ENCODE measurements around the gene RBMS2.
A peak's percentile ranks its signal among the peaks of the same experiment; 100 is the strongest.

RBMS2 gene

DNA sequence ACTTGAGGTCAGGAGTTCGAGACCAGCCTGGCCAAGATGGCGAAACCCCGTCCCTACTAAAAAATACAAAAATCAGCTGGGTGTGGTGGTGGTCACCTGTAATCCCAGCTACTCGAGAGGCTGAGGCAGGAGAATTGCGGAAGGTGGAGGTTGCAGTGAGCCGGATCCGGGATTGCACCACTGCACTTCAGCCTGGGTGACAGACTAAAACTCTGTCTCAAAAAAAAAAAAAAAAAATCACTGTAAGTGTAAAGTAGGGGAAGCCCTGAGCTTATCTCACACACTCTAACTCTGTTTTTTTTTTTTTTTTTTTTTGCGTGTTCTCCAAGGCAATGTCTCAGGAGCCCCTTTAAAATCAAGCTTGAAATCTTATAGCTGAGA is 421 bp upstream of the RBMS2 start:
- Mint-ChIP-seq H3K4me1 (peaks cover 17% of the 10 kb centered on the region), H3K4me3 (peak overlapping the region; percentile 87), H3K9me3 (no peaks in the 10 kb centered on the region), H3K27me3 (no peaks in the 10 kb centered on the region), H3K27ac (ENCODE audit: low read depth) (peak overlapping the region; percentile 96), H3K36me3 (ENCODE audit: insufficient read depth) (peaks cover 8% of the 10 kb centered on the region)
- DNase-seq (ENCODE audit: low spot score in 2 of 2) (no peak), ATAC-seq (replicated peaks; ENCODE audit: extremely low read depth, poor library complexity, severe bottlenecking) (peak; percentile 66)

DNA sequence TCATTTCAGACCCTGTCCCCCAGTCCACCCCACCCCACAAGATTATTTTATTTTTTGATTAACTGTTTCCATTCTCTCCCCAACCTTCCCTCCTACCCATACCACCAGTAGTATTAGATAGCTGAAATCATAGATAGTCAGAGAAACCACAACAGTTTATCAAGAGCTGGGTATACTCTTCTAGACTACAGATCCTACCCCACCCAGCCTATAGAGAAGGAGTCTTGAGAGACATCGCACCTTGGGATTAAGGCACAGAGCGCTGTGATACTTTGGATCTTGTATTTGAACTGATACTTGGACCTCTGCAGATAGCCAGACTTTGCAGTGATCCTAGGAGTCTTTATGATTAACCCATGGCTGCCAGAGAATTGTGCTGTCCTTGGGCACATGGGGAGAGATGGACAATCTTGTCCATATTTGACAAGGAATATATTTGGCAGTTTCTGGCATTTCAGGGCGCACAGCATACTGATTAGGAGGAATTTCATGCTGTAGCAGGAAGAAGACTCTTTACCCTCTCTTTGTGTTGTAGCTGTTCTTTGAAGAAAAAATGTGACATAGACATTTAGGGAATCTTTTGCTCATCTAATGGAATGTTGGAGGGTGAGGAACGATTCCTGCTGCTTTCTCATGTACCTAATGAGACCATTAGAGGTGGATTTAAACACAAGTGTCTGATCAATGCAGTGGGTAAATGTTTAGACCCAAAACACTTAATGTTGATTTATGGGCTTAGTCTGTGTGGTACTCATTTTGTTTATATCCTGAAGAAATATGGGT is 982 bp downstream of the RBMS2 start:
- Mint-ChIP-seq H3K27ac (ENCODE audit: low read depth) (peak overlapping the region; percentile 96), H3K4me3 (peak overlapping the region; percentile 87), H3K36me3 (ENCODE audit: insufficient read depth) (peaks cover 8% of the 10 kb centered on the region), H3K27me3 (no peaks in the 10 kb centered on the region), H3K9me3 (no peaks in the 10 kb centered on the region), H3K4me1 (peaks cover 17% of the 10 kb centered on the region)
- DNase-seq (ENCODE audit: low spot score in 2 of 2) (no peak), ATAC-seq (replicated peaks; ENCODE audit: extremely low read depth, poor library complexity, severe bottlenecking) (no peak)

DNA sequence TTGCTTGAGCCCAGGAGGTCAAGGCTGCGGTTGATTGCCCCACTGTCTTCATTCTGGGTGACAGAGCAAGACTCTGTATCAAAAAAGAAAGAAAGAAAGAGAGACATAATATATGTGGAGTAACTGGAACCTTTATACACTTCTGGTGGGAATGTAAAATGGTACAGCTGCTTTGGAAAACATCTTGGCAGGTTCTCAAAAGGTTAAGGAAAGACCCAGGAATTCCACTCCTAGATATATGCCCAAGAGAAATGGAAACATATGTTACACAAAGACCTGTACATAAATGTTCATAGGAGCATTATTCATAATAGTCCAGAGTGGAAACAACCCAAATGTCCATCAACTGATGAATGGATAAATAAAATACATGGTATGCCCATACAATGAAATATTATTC is 7.2 kb downstream of the RBMS2 start:
- no peaks in the 10 kb centered on the region for H3K9me3 Mint-ChIP-seq
- no peak for ATAC-seq (replicated peaks; ENCODE audit: extremely low read depth, poor library complexity, severe bottlenecking)
- DNase-seq (ENCODE audit: low spot score in 2 of 2) = no peak
- no peak overlapping the region for H3K27ac Mint-ChIP-seq (ENCODE audit: low read depth)
- no peaks in the 10 kb centered on the region for H3K36me3 Mint-ChIP-seq (ENCODE audit: insufficient read depth)
- H3K4me1 Mint-ChIP-seq = no peaks in the 10 kb centered on the region
- no peaks in the 10 kb centered on the region for H3K27me3 Mint-ChIP-seq
- H3K4me3 Mint-ChIP-seq = no peak overlapping the region

DNA sequence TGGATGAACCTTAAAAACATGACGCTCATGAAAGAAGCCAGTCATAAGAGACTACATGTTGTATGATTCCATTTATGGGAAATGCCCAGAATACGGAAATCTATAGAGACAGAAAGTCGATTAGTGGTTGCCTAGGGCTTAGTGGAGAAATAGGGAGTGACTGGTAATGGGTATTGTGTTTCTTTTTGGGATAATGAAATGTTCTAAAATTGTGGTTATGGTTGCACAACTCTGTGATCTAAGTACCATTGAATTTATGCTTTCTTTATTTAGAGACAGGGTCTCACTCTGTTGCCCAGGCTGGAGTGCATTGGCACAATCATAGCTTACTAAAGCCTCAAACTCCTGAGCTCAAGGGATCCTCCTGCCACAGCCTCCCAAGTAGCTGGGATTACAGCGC is 8.0 kb downstream of the RBMS2 start:
- DNase-seq (ENCODE audit: low spot score in 2 of 2) = no peak
- Mint-ChIP-seq H3K36me3 (ENCODE audit: insufficient read depth) (no peaks in the 10 kb centered on the region), H3K27me3 (no peaks in the 10 kb centered on the region), H3K27ac (ENCODE audit: low read depth) (no peak overlapping the region), H3K4me3 (no peak overlapping the region), H3K4me1 (no peaks in the 10 kb centered on the region), H3K9me3 (no peaks in the 10 kb centered on the region)
- ATAC-seq (replicated peaks; ENCODE audit: extremely low read depth, poor library complexity, severe bottlenecking) = no peak

DNA sequence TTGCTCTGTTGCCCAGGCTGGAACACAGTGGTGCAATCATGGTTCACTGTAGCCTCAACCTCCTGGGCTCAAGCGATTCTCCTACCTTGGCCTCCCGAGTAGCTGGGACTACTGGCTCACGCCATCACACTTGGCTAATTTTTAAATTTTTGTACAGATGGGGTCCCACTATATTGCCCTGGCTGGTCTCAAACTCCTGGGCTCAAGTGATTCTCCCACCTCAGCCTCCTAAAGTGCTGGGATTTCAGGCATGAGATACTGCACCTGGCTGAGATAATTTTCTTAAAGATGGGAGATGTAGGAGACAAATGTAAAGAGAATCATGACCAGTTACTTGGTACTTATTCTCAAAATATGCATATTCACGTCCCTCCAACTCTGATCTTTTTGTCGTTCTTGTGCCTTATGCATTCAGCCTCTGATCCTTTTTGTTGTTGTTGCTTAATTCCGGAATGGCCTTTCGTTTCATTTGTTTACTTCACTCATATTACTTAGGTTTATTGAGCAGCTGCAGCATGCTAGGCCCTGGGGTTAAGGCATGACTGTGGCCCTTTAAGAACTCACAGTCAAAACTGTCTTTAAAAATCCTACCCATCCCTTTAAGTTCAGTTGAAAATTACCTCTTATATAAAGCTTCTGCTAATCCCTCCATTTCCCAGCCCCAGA is 8.9 kb downstream of the RBMS2 start:
- Mint-ChIP-seq H3K36me3 (ENCODE audit: insufficient read depth) (no peaks in the 10 kb centered on the region), H3K4me1 (no peaks in the 10 kb centered on the region), H3K4me3 (no peak overlapping the region), H3K27me3 (no peaks in the 10 kb centered on the region), H3K27ac (ENCODE audit: low read depth) (no peak overlapping the region), H3K9me3 (no peaks in the 10 kb centered on the region)
- DNase-seq (ENCODE audit: low spot score in 2 of 2) (no peak), ATAC-seq (replicated peaks; ENCODE audit: extremely low read depth, poor library complexity, severe bottlenecking) (no peak)

DNA sequence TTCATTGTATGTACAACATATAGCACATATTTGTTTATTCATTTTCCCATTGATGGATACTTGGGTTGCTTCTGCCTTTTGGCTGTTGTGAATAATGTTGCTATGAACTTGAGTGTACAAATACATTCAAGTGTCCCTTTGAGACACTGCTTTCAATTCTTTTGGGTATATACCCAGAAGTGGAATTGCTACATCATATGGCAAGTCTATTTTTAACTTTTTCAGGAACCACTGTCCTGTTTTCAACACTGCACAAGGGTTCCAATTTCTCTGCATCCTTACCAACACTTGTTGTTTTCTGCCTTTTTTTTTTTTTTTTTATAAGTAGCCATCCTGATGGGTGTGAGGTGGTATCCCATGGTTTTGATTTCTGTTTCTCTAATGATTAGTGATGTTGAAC is 15.9 kb downstream of the RBMS2 start:
- no peak overlapping the region for H3K27ac Mint-ChIP-seq (ENCODE audit: low read depth)
- H3K9me3 Mint-ChIP-seq = no peaks in the 10 kb centered on the region
- ATAC-seq (replicated peaks; ENCODE audit: extremely low read depth, poor library complexity, severe bottlenecking) = no peak
- H3K4me3 Mint-ChIP-seq = no peak overlapping the region
- peaks cover 2% of the 10 kb centered on the region for H3K36me3 Mint-ChIP-seq (ENCODE audit: insufficient read depth)
- DNase-seq (ENCODE audit: low spot score in 2 of 2) = no peak
- H3K27me3 Mint-ChIP-seq = no peaks in the 10 kb centered on the region
- no peaks in the 10 kb centered on the region for H3K4me1 Mint-ChIP-seq

DNA sequence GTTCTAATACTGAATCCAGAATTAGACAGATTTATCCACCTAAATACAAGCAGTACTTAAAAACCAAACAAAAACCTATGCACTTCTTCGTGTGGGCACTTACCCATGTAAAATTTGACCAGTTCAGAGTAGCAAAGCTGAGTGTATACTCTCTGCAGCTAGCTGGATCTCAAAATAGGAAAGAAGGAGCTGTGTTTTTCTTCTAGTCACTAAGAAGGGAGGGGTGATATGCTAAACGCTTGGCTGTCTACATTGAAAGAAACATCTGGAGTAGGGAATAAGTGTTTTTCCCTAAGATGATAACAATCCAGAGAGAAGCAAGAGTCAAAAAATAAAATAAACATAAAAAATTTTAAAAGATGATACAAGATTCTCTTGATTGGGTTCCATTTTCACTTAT is 20.0 kb downstream of the RBMS2 start:
- Mint-ChIP-seq H3K36me3 (ENCODE audit: insufficient read depth) (peaks cover 2% of the 10 kb centered on the region), H3K27ac (ENCODE audit: low read depth) (no peak overlapping the region), H3K4me3 (no peak overlapping the region), H3K9me3 (no peaks in the 10 kb centered on the region), H3K4me1 (no peaks in the 10 kb centered on the region), H3K27me3 (no peaks in the 10 kb centered on the region)
- no peak for DNase-seq (ENCODE audit: low spot score in 2 of 2)
- ATAC-seq (replicated peaks; ENCODE audit: extremely low read depth, poor library complexity, severe bottlenecking) = no peak

DNA sequence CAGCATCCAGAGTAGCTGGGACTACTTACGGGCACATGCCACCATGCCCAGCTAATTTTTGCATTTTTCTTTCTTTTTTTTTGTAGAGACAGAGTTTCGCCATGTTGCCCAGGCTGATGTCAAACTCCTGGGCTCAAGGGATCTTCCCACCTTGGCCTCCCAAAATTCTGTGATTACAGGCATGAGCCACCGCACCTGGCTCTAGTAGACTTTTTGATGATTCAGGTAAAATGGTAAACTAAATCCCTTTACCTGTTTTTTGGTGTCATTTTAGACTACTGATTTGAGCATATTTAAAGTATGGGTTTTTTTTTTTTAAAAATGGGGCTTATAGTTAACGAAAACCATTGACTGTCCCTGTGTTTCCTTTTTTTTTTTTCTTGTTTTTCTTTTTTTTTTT is 20.5 kb downstream of the RBMS2 start:
- H3K27ac Mint-ChIP-seq (ENCODE audit: low read depth) = no peak overlapping the region
- no peaks in the 10 kb centered on the region for H3K4me1 Mint-ChIP-seq
- H3K9me3 Mint-ChIP-seq = no peaks in the 10 kb centered on the region
- no peaks in the 10 kb centered on the region for H3K27me3 Mint-ChIP-seq
- H3K36me3 Mint-ChIP-seq (ENCODE audit: insufficient read depth) = peaks cover 2% of the 10 kb centered on the region
- no peak overlapping the region for H3K4me3 Mint-ChIP-seq
- ATAC-seq (replicated peaks; ENCODE audit: extremely low read depth, poor library complexity, severe bottlenecking) = no peak
- no peak for DNase-seq (ENCODE audit: low spot score in 2 of 2)

DNA sequence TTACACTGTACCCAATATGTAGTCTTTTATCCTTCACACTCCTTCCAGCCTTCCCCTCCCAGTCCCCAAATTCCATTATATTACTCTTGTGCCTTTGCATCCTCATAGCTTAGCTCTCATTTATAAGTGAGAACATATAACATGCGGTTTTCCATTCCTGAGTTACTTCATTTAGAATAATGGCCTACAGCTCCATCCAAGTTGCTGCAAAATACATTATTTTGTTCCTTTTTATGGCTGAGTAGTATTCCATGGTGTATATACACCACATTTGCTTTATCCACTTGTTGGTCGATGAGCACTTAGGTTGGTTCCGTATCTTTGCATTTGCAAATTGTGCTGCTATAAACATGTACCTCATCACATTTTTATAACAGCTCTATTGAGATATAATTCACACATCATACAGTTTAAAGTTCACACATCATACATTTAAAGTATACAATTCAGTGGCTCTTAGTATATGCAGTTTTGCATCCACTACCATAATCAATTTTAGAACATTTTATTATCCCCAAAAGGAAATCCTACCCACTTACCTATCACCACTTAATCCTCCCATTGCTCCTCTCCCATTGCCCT is 23.5 kb downstream of the RBMS2 start:
- Mint-ChIP-seq H3K36me3 (ENCODE audit: insufficient read depth) (no peaks in the 10 kb centered on the region), H3K27ac (ENCODE audit: low read depth) (no peak overlapping the region), H3K4me3 (no peak overlapping the region), H3K27me3 (no peaks in the 10 kb centered on the region), H3K9me3 (no peaks in the 10 kb centered on the region), H3K4me1 (no peaks in the 10 kb centered on the region)
- DNase-seq (ENCODE audit: low spot score in 2 of 2) (no peak), ATAC-seq (replicated peaks; ENCODE audit: extremely low read depth, poor library complexity, severe bottlenecking) (no peak)

DNA sequence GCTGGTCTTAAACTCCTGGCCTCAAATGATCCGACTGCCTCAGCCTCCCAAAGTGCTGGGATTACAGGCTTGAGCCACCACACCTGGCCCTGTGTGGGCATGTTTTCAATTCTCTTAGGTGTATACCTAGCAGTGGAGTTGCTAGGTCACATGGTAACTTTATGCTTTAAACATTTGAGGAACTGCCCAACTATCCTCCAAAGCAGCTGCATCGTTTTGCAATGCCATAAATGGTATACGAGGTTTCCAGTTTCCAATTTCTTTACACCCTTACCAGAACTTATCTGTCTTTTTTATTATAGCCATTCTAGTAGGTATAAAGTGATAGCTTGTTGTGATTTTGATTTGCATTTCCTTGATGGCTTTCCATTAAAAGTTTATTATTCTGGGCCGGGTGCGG is 25.1 kb downstream of the RBMS2 start:
- Mint-ChIP-seq H3K4me3 (no peak overlapping the region), H3K27ac (ENCODE audit: low read depth) (no peak overlapping the region), H3K4me1 (no peaks in the 10 kb centered on the region), H3K9me3 (no peaks in the 10 kb centered on the region), H3K27me3 (no peaks in the 10 kb centered on the region), H3K36me3 (ENCODE audit: insufficient read depth) (no peaks in the 10 kb centered on the region)
- no peak for DNase-seq (ENCODE audit: low spot score in 2 of 2)
- no peak for ATAC-seq (replicated peaks; ENCODE audit: extremely low read depth, poor library complexity, severe bottlenecking)

DNA sequence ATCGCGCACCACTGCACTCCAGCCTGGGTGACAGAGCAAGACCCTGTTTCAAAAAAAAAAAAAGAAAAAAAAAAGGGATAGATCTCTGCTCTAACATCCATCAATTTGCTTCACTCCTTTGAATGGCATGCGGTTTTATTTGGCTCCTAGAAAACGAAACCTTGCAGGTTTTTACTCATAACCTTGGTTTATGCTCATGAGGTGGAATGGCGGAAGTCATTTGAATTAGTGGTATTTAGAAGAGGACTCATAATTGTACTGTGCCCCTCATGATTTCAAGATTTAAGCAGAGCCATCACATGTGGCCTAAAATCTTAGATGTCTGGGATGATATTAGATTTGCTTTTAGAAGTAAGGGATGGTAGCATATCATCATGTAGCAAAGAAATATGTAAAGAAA is 29.4 kb downstream of the RBMS2 start:
- DNase-seq (ENCODE audit: low spot score in 2 of 2) = no peak
- peaks cover 2% of the 10 kb centered on the region for H3K36me3 Mint-ChIP-seq (ENCODE audit: insufficient read depth)
- no peaks in the 10 kb centered on the region for H3K9me3 Mint-ChIP-seq
- no peaks in the 10 kb centered on the region for H3K27me3 Mint-ChIP-seq
- H3K4me1 Mint-ChIP-seq = no peaks in the 10 kb centered on the region
- no peak overlapping the region for H3K4me3 Mint-ChIP-seq
- ATAC-seq (replicated peaks; ENCODE audit: extremely low read depth, poor library complexity, severe bottlenecking) = no peak
- H3K27ac Mint-ChIP-seq (ENCODE audit: low read depth) = no peak overlapping the region

DNA sequence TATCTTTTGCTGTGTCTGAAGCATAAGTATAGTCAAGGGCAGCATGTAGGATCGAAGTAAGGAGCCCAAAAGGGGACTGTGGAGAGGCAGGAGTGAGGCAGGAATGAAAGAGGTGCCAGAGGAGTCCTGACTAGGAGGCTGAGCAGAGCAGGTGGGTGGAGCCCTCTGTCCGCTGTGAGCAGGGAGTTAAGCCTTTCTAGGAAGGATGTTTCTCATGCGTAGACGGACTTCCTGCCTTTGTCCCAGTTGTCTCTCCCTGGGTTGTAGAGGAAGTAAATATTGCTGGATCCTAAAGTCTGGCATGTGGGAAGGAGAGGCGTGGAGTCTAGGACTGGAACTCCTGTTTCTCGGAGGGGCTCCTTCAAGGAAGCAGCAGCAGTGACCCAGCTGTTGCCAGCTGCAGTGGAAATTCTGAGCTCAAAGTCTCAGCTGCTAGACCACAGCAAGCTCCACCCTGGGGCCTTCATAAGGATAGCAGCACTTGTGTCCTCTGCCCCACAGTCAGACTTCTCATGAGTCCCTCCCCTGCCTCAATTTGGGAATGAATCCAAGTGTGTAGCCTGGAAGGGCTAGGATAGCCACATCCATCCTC is 44.0 kb downstream of the RBMS2 start:
- H3K4me3 Mint-ChIP-seq = peak overlapping the region; percentile 33
- ATAC-seq (replicated peaks; ENCODE audit: extremely low read depth, poor library complexity, severe bottlenecking) (peak; percentile 36), DNase-seq (ENCODE audit: low spot score in 2 of 2) (no peak)
- H3K36me3 Mint-ChIP-seq (ENCODE audit: insufficient read depth) = peaks cover 5% of the 10 kb centered on the region
- peak overlapping the region; percentile 67 for H3K27ac Mint-ChIP-seq (ENCODE audit: low read depth)
- H3K9me3 Mint-ChIP-seq = no peaks in the 10 kb centered on the region
- peaks cover 16% of the 10 kb centered on the region for H3K4me1 Mint-ChIP-seq
- no peaks in the 10 kb centered on the region for H3K27me3 Mint-ChIP-seq

DNA sequence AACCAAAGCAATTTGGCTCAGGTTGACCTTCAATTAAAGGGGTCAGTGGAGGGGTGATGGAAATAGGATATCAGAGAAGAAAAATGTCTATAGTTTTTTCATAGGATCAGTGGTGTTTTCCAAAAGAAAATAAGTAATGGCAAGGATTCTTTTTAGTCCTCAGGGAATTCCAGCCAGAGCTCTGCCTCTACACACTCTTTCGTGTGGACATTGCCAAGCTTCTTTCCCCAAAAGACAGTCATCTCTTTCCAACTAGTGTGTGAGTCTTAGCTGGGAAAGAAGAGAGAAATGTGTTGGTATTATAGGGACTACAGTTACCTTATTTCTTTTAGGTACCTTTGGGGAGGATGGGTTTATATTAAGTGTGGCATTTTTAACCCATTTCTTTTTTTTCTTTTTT is 46.5 kb downstream of the RBMS2 start:
- no peak for ATAC-seq (replicated peaks; ENCODE audit: extremely low read depth, poor library complexity, severe bottlenecking)
- no peak overlapping the region for H3K4me3 Mint-ChIP-seq
- DNase-seq (ENCODE audit: low spot score in 2 of 2) = no peak
- H3K4me1 Mint-ChIP-seq = peaks cover 16% of the 10 kb centered on the region
- no peaks in the 10 kb centered on the region for H3K9me3 Mint-ChIP-seq
- no peak overlapping the region for H3K27ac Mint-ChIP-seq (ENCODE audit: low read depth)
- peaks cover 5% of the 10 kb centered on the region for H3K36me3 Mint-ChIP-seq (ENCODE audit: insufficient read depth)
- H3K27me3 Mint-ChIP-seq = no peaks in the 10 kb centered on the region
